ENCODE results near the gene PPAT. TPM values are rescaled to one million over a fixed set of nuclear protein-coding genes. Genes with fewer than 3 reads are reported as not detected.
A peak's percentile ranks its signal among the peaks of the same experiment; 100 is the strongest.

Gene PPAT
- total and polyA plus RNA-seq, 5 donors from 2014 or later: 6.7 to 14.0 (median 10.9) TPM

GRCh38 chr4:56433280-56433679, 2.1 kb downstream of the PPAT start:
- no peaks in the 10 kb centered on the region for H3K36me3 Mint-ChIP-seq
- no peaks in the 10 kb centered on the region for H3K27me3 Mint-ChIP-seq
- no peaks in the 10 kb centered on the region for H3K9me3 ChIP-seq (ENCODE audit: control insufficient read depth in 2 of 2, low read length in 2 of 2)
- H3K4me1 ChIP-seq (ENCODE audit: control insufficient read depth, insufficient read depth, low read length, poor library complexity, severe bottlenecking): peaks cover 11% of the 10 kb centered on the region
- H3K9me3 Mint-ChIP-seq: no peaks in the 10 kb centered on the region
- ATAC-seq (ENCODE audit: low read depth in 2 of 2) (no peak), DNase-seq (no peak)
- no peak overlapping the region for H3K27ac ChIP-seq (ENCODE audit: insufficient read depth, low read length, poor library complexity, severe bottlenecking)
- H3K4me3 ChIP-seq (ENCODE audit: low read depth, low read length): no peak overlapping the region
- no peak overlapping the region for H3K27ac Mint-ChIP-seq
- H3K4me1 Mint-ChIP-seq: peaks cover 15 to 48% (median 34%) of the 10 kb centered on the region in 4 donors
- H3K27me3 ChIP-seq (ENCODE audit: control insufficient read depth, insufficient read depth, low read length): no peaks in the 10 kb centered on the region
- H3K4me3 Mint-ChIP-seq: peak overlapping the region; percentile 22 to 94 (median 42)
- no peaks in the 10 kb centered on the region for H3K36me3 ChIP-seq (ENCODE audit: control insufficient read depth, insufficient read depth, low read length)

DNA sequence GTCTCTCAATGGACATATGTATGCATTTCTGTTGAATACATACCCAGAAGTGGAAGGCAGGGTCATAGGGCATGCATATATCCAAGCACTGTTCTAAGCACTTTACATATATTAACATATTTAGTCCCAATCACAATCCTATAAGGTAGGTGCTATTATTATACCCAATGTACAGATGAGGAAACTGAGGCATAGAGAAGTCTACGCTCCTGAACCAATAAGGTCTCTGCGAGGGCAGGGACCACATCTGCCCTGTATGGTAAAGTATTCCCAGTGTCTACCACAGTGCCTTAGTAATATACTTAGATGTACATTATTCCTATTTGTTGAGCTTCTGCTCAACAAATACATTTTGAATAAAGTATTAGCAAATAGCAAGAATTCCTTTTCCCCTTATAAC, 5.2 kb downstream of the PPAT start:
- Mint-ChIP-seq H3K27ac (no peak overlapping the region), H3K4me1 (peaks cover 14 to 42% (median 32%) of the 10 kb centered on the region in 4 donors), H3K36me3 (peaks cover 3% of the 10 kb centered on the region), H3K9me3 (peaks cover 0 to 2% (median 0%) of the 10 kb centered on the region in 7 donors), H3K27me3 (no peaks in the 10 kb centered on the region), H3K4me3 (no peak overlapping the region)
- ATAC-seq (ENCODE audit: low read depth in 2 of 2) (no peak), DNase-seq (no peak)
- H3K4me1 ChIP-seq (ENCODE audit: control insufficient read depth, insufficient read depth, low read length, poor library complexity, severe bottlenecking): peaks cover 11% of the 10 kb centered on the region
- H3K4me3 ChIP-seq (ENCODE audit: low read depth, low read length): no peak overlapping the region
- no peaks in the 10 kb centered on the region for H3K9me3 ChIP-seq (ENCODE audit: control insufficient read depth in 2 of 2, low read length in 2 of 2)
- H3K27ac ChIP-seq (ENCODE audit: insufficient read depth, low read length, poor library complexity, severe bottlenecking): no peak overlapping the region
- no peaks in the 10 kb centered on the region for H3K36me3 ChIP-seq (ENCODE audit: control insufficient read depth, insufficient read depth, low read length)
- H3K27me3 ChIP-seq (ENCODE audit: control insufficient read depth, insufficient read depth, low read length): no peaks in the 10 kb centered on the region

DNA sequence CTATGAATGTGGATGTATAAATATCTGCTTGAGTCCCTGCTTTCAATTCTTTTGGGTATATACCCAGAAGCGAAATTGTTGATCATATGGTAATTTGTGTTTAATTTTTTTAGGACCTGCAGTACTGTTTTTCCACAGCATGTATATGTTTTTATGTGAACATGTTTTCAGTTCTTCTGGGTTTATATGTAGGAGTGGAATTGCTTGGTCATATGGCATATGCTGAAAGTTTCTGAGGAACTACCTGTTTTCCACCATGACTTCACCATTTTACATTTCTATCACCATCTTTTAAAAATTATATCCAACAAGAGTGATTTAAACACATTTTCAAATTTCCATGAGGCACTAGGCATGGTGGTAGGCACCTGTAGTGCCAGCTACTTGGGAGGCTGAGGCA, 8.2 kb downstream of the PPAT start:
- Mint-ChIP-seq H3K27ac (no peak overlapping the region), H3K27me3 (no peaks in the 10 kb centered on the region), H3K4me3 (no peak overlapping the region), H3K36me3 (peaks cover 3% of the 10 kb centered on the region), H3K4me1 (peaks cover 11 to 34% (median 26%) of the 10 kb centered on the region in 4 donors), H3K9me3 (peaks cover 0 to 2% (median 0%) of the 10 kb centered on the region in 7 donors)
- no peak overlapping the region for H3K27ac ChIP-seq (ENCODE audit: insufficient read depth, low read length, poor library complexity, severe bottlenecking)
- H3K4me1 ChIP-seq (ENCODE audit: control insufficient read depth, insufficient read depth, low read length, poor library complexity, severe bottlenecking): no peaks in the 10 kb centered on the region
- H3K27me3 ChIP-seq (ENCODE audit: control insufficient read depth, insufficient read depth, low read length): no peaks in the 10 kb centered on the region
- no peak for ATAC-seq (ENCODE audit: low read depth in 2 of 2)
- H3K36me3 ChIP-seq (ENCODE audit: control insufficient read depth, insufficient read depth, low read length): no peaks in the 10 kb centered on the region
- no peaks in the 10 kb centered on the region for H3K9me3 ChIP-seq (ENCODE audit: control insufficient read depth in 2 of 2, low read length in 2 of 2)
- no peak for DNase-seq
- H3K4me3 ChIP-seq (ENCODE audit: low read depth, low read length): no peak overlapping the region

- DNase-seq (no peak), ATAC-seq (ENCODE audit: low read depth in 2 of 2) (no peak)
- Mint-ChIP-seq H3K4me3 (no peak overlapping the region), H3K36me3 (peaks cover 3% of the 10 kb centered on the region), H3K9me3 (peaks cover 0 to 2% (median 0%) of the 10 kb centered on the region in 7 donors), H3K4me1 (peaks cover 7 to 30% (median 22%) of the 10 kb centered on the region in 4 donors), H3K27ac (no peak overlapping the region), H3K27me3 (no peaks in the 10 kb centered on the region)
- Histone ChIP-seq H3K4me1 (ENCODE audit: control insufficient read depth, insufficient read depth, low read length, poor library complexity, severe bottlenecking) (no peaks in the 10 kb centered on the region), H3K4me3 (ENCODE audit: low read depth, low read length) (no peak overlapping the region), H3K36me3 (ENCODE audit: control insufficient read depth, insufficient read depth, low read length) (no peaks in the 10 kb centered on the region), H3K9me3 (ENCODE audit: control insufficient read depth in 2 of 2, low read length in 2 of 2) (no peaks in the 10 kb centered on the region), H3K27me3 (ENCODE audit: control insufficient read depth, insufficient read depth, low read length) (no peaks in the 10 kb centered on the region), H3K27ac (ENCODE audit: insufficient read depth, low read length, poor library complexity, severe bottlenecking) (no peak overlapping the region)
These were observed 9.1 kb downstream of the PPAT start for GRCh38 chr4:56426273-56426672.

- no peak overlapping the region for H3K27ac Mint-ChIP-seq
- no peak overlapping the region for H3K4me3 ChIP-seq (ENCODE audit: low read depth, low read length)
- H3K36me3 ChIP-seq (ENCODE audit: control insufficient read depth, insufficient read depth, low read length): peaks cover 2% of the 10 kb centered on the region
- peaks cover 0 to 2% (median 0%) of the 10 kb centered on the region in 7 donors for H3K9me3 Mint-ChIP-seq
- peaks cover 7 to 30% (median 18%) of the 10 kb centered on the region in 4 donors for H3K4me1 Mint-ChIP-seq
- peaks cover 3% of the 10 kb centered on the region for H3K36me3 Mint-ChIP-seq
- no peak for ATAC-seq (ENCODE audit: low read depth in 2 of 2)
- no peaks in the 10 kb centered on the region for H3K27me3 ChIP-seq (ENCODE audit: control insufficient read depth, insufficient read depth, low read length)
- H3K4me1 ChIP-seq (ENCODE audit: control insufficient read depth, insufficient read depth, low read length, poor library complexity, severe bottlenecking): no peaks in the 10 kb centered on the region
- no peak for DNase-seq
- H3K4me3 Mint-ChIP-seq: no peak overlapping the region
- no peak overlapping the region for H3K27ac ChIP-seq (ENCODE audit: insufficient read depth, low read length, poor library complexity, severe bottlenecking)
- H3K9me3 ChIP-seq (ENCODE audit: control insufficient read depth in 2 of 2, low read length in 2 of 2): no peaks in the 10 kb centered on the region
- no peaks in the 10 kb centered on the region for H3K27me3 Mint-ChIP-seq
These were observed 9.9 kb downstream of the PPAT start for GRCh38 chr4:56425518-56425917.

DNA sequence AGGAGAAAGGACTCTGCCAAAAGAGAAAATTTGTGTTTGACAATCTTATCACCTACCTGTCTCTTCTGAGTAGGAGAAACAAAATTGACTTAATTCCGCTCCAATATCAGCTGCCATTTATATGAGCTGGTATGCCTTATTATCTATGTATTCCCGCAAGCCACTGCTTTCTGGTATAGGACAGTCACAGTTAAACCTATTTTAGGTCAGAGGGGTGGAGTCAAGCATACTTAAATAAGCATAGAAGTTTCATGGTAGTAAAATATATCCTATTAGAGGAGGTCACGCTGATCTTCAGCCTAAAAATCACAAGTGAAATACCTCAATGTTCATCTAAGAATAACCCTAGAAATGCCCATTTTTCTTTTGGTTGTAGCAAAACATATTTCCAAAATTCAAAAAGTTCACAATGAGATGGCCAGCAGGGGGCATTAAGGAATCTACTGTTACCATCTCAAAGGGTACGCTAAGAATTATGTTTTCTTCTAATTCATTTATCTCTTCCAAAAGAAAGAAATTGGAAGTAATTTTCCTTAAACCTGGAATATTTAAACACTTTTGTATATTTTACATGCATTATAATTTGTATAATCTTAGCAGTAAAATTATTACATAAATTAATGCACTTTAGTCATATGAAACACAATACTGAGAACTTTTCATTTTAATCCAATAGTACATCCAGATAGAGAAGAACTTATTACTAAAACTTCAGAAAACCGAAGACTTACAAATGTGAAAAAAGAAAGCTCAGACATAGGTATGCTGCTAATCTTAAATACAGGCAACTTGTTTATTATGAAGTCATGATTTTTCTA, 10.5 kb downstream of the PPAT start:
- Histone ChIP-seq H3K27ac (ENCODE audit: insufficient read depth, low read length, poor library complexity, severe bottlenecking) (no peak overlapping the region), H3K4me3 (ENCODE audit: low read depth, low read length) (no peak overlapping the region), H3K36me3 (ENCODE audit: control insufficient read depth, insufficient read depth, low read length) (peaks cover 2% of the 10 kb centered on the region), H3K27me3 (ENCODE audit: control insufficient read depth, insufficient read depth, low read length) (no peaks in the 10 kb centered on the region), H3K4me1 (ENCODE audit: control insufficient read depth, insufficient read depth, low read length, poor library complexity, severe bottlenecking) (no peaks in the 10 kb centered on the region), H3K9me3 (ENCODE audit: control insufficient read depth in 2 of 2, low read length in 2 of 2) (no peaks in the 10 kb centered on the region)
- no peak overlapping the region for H3K4me3 Mint-ChIP-seq
- H3K27me3 Mint-ChIP-seq: no peaks in the 10 kb centered on the region
- H3K27ac Mint-ChIP-seq: no peak overlapping the region
- H3K36me3 Mint-ChIP-seq: peaks cover 3% of the 10 kb centered on the region
- ATAC-seq (ENCODE audit: low read depth in 2 of 2): no peak
- DNase-seq: peak; percentile 27 to 64 (median 58)
- peaks cover 0 to 2% (median 0%) of the 10 kb centered on the region in 7 donors for H3K9me3 Mint-ChIP-seq
- peaks cover 7 to 30% (median 15%) of the 10 kb centered on the region in 4 donors for H3K4me1 Mint-ChIP-seq

- H3K27ac ChIP-seq (ENCODE audit: insufficient read depth, low read length, poor library complexity, severe bottlenecking): no peak overlapping the region
- Mint-ChIP-seq H3K4me3 (no peak overlapping the region), H3K9me3 (peaks cover 0 to 2% (median 0%) of the 10 kb centered on the region in 7 donors), H3K27me3 (no peaks in the 10 kb centered on the region), H3K36me3 (peaks cover 3% of the 10 kb centered on the region), H3K4me1 (peaks cover 5 to 28% (median 12%) of the 10 kb centered on the region in 4 donors), H3K27ac (no peak overlapping the region)
- no peaks in the 10 kb centered on the region for H3K9me3 ChIP-seq (ENCODE audit: control insufficient read depth in 2 of 2, low read length in 2 of 2)
- peaks cover 2% of the 10 kb centered on the region for H3K36me3 ChIP-seq (ENCODE audit: control insufficient read depth, insufficient read depth, low read length)
- H3K27me3 ChIP-seq (ENCODE audit: control insufficient read depth, insufficient read depth, low read length): no peaks in the 10 kb centered on the region
- H3K4me3 ChIP-seq (ENCODE audit: low read depth, low read length): no peak overlapping the region
- ATAC-seq (ENCODE audit: low read depth in 2 of 2) (no peak), DNase-seq (no peak)
- H3K4me1 ChIP-seq (ENCODE audit: control insufficient read depth, insufficient read depth, low read length, poor library complexity, severe bottlenecking): no peaks in the 10 kb centered on the region
These were observed 11.2 kb downstream of the PPAT start for GRCh38 chr4:56424176-56424575.

- H3K9me3 ChIP-seq (ENCODE audit: control insufficient read depth in 2 of 2, low read length in 2 of 2): no peaks in the 10 kb centered on the region
- H3K36me3 Mint-ChIP-seq: no peaks in the 10 kb centered on the region
- no peak overlapping the region for H3K27ac Mint-ChIP-seq
- H3K27me3 Mint-ChIP-seq: no peaks in the 10 kb centered on the region
- no peak overlapping the region for H3K4me3 Mint-ChIP-seq
- ATAC-seq (ENCODE audit: low read depth in 2 of 2): no peak
- no peaks in the 10 kb centered on the region for H3K4me1 ChIP-seq (ENCODE audit: control insufficient read depth, insufficient read depth, low read length, poor library complexity, severe bottlenecking)
- peaks cover 2 to 10% (median 4%) of the 10 kb centered on the region in 4 donors for H3K4me1 Mint-ChIP-seq
- H3K36me3 ChIP-seq (ENCODE audit: control insufficient read depth, insufficient read depth, low read length): peaks cover 2% of the 10 kb centered on the region
- H3K27ac ChIP-seq (ENCODE audit: insufficient read depth, low read length, poor library complexity, severe bottlenecking): no peak overlapping the region
- H3K9me3 Mint-ChIP-seq: no peaks in the 10 kb centered on the region
- H3K4me3 ChIP-seq (ENCODE audit: low read depth, low read length): no peak overlapping the region
- DNase-seq: no peak
- no peaks in the 10 kb centered on the region for H3K27me3 ChIP-seq (ENCODE audit: control insufficient read depth, insufficient read depth, low read length)
These were observed 18.0 kb downstream of the PPAT start for GRCh38 chr4:56417396-56417795.
